GM12873 (cell line): ENCODE measurements around the gene CTU2.

Experiments used
- CTCF ChIP-seq: IDR thresholded peaks from 2 replicates; pipeline ENCODE4 v1.5.1; 2012; ENCODE audit warnings: low read depth, mild to moderate bottlenecking, moderate library complexity, low read length, control low read depth; ENCODE audit not compliant: insufficient read depth; ENCODE audit errors: missing control alignments

Gene CTU2

GRCh38 chr16:88763502-88764053 lies 57.3 kb downstream of the CTU2 start:
- TF ChIP-seq CTCF, result no peak

- TF ChIP-seq CTCF, result no peak
Measured at GRCh38 chr16:88764080-88764479, 57.8 kb downstream of the CTU2 start.

- no peak for TF ChIP-seq CTCF
Measured at GRCh38 chr16:88764913-88765349, 58.6 kb downstream of the CTU2 start.
